NK-92 treated with Interleukin-12 subunit alpha and Interleukin-12 subunit beta, amount 100 ng/mL, for 24 hours (cell line): Measurements from ENCODE around the gene ATP8A2.
"Not testable (repeated sequence)": the region's sequence is repeated elsewhere in the genome, so short reads cannot be mapped to it uniquely, and the experiment has no call there.

Experiments
- DNase-seq: peaks from one replicate; lab custom pipeline; 2025; lab: John Stamatoyannopoulos, UW

Gene ATP8A2

GRCh38 chr13:25548991-25549390 lies 177.2 kb downstream of the ATP8A2 start:
- not testable (repeated sequence) for DNase-seq

- DNase-seq: no peak
These were observed 190.0 kb downstream of the ATP8A2 start for GRCh38 chr13:25561812-25562211.

GRCh38 chr13:25570185-25570584 lies 198.4 kb downstream of the ATP8A2 start:
- no peak for DNase-seq

- no peak for DNase-seq
These were observed 199.5 kb downstream of the ATP8A2 start for GRCh38 chr13:25571237-25571636.

- not testable (repeated sequence) for DNase-seq
These were observed 200.4 kb downstream of the ATP8A2 start for GRCh38 chr13:25572171-25572570.

- peak; percentile 52 for DNase-seq
These were observed 202.9 kb downstream of the ATP8A2 start for GRCh38 chr13:25574437-25575411.

GRCh38 chr13:25575562-25575961 lies 203.8 kb downstream of the ATP8A2 start:
- DNase-seq: no peak

- DNase-seq: no peak
These were observed 206.8 kb downstream of the ATP8A2 start for GRCh38 chr13:25578526-25578925.

- no peak for DNase-seq
These were observed 207.4 kb downstream of the ATP8A2 start for GRCh38 chr13:25579221-25579620.

- no peak for DNase-seq
These were observed 209.6 kb downstream of the ATP8A2 start for GRCh38 chr13:25581351-25581750.

- DNase-seq: no peak
These were observed 212.3 kb downstream of the ATP8A2 start for GRCh38 chr13:25584087-25584486.

GRCh38 chr13:25585000-25585399 lies 213.2 kb downstream of the ATP8A2 start:
- DNase-seq: no peak

- DNase-seq: no peak
These were observed 215.7 kb downstream of the ATP8A2 start for GRCh38 chr13:25587326-25587980.

- no peak for DNase-seq
These were observed 216.7 kb downstream of the ATP8A2 start for GRCh38 chr13:25588336-25589060.

GRCh38 chr13:25598421-25598820 lies 226.6 kb downstream of the ATP8A2 start:
- no peak for DNase-seq

GRCh38 chr13:25602176-25602575 lies 230.4 kb downstream of the ATP8A2 start:
- no peak for DNase-seq

- DNase-seq: no peak
These were observed 232.3 kb downstream of the ATP8A2 start for GRCh38 chr13:25604106-25604505.

- no peak for DNase-seq
These were observed 235.3 kb downstream of the ATP8A2 start for GRCh38 chr13:25607096-25607495.

- DNase-seq: no peak
These were observed 236.4 kb downstream of the ATP8A2 start for GRCh38 chr13:25608181-25608580.

GRCh38 chr13:25616674-25617073 lies 244.9 kb downstream of the ATP8A2 start:
- DNase-seq: no peak

- no peak for DNase-seq
These were observed 248.1 kb downstream of the ATP8A2 start for GRCh38 chr13:25619897-25620296.

GRCh38 chr13:25625414-25625813 lies 253.6 kb downstream of the ATP8A2 start:
- DNase-seq: no peak
